Adrenal gland (tissue), 12 donors: ENCODE measurements around the gene RHOA. TPM values are rescaled to one million over a fixed set of nuclear protein-coding genes. Genes with fewer than 3 reads are reported as not detected.

Experiments used
- DNase-seq, 7 donors: peaks; one replicate each; pipeline ENCODE4 v3.0.0-alpha.2; 2019 to 2020
- H3K27ac ChIP-seq, 5 donors: fragments of 200-600 bp; sonication (generic) in 4 of 5; 1 replicate in 3 of 5; 2 replicates in 2 of 5; pipeline versions ENCODE4 v1.5.1 to v1.8.0; 2016 to 2020; ENCODE audit warnings: mild to moderate bottlenecking in 1 of 5
- H3K27me3 ChIP-seq: fragments of 200-600 bp; 2 replicates; pipeline ENCODE4 v1.8.0; 2021
- H3K36me3 ChIP-seq, 2 donors: fragments of 200-600 bp; replicated peaks in 1 of 2; 1 replicate in 1 of 2; 2 replicates in 1 of 2; pipeline versions ENCODE4 v1.5.1 to v1.8.0; 2018 to 2022
- H3K4me1 ChIP-seq, 2 donors: fragments of 200-600 bp; replicated peaks in 1 of 2; 1 replicate in 1 of 2; 2 replicates in 1 of 2; pipeline versions ENCODE4 v1.5.1 to v1.8.0; 2018 to 2021
- H3K4me3 ChIP-seq, 4 donors: fragments of 200-600 bp; sonication (generic) in 3 of 4; one replicate each; pipeline ENCODE4 v1.5.1; 2016 to 2018
- H3K9me3 ChIP-seq, 3 donors: fragments of 200-600 bp; sonication (generic) in 1 of 3; replicated peaks in 1 of 3; 1 replicate in 2 of 3; 2 replicates in 1 of 3; pipeline versions ENCODE4 v1.5.1 to v1.8.0; 2016 to 2021
- CTCF ChIP-seq, 6 experiments: fragments of 450-650 bp in 4 of 6; fragments of 200-600 bp in 2 of 6; sonication (generic) in 1 of 6; IDR thresholded peaks; 1 replicate in 5 of 6; 2 replicates in 1 of 6; pipeline versions ENCODE4 v1.5.1 to v1.8.0; 2016 to 2021; ENCODE audit warnings: antibody characterized with exemption in 6 of 6, mild to moderate bottlenecking in 2 of 6, moderate library complexity in 1 of 6
- POLR2A ChIP-seq, 2 donors: fragments of 450-650 bp; IDR thresholded peaks; one replicate each; pipeline ENCODE4 v1.6.1; 2017; ENCODE audit warnings: antibody characterized with exemption in 2 of 2, mild to moderate bottlenecking in 2 of 2, moderate library complexity in 1 of 2
- WGBS, 4 donors: extraction: QIAGEN DNeasy Blood & Tissue Kit in 2 of 4; methylation state at CpG; one replicate each; pipeline versions ENCODE4 v1.1.5 to v1.1.7; 2013 to 2017; 5-methylcytosine and 5-hydroxymethylcytosine counted together
- intact Hi-C, 2 donors: fragments of 100-400 bp; cut with DNase I; formaldehyde crosslinking; loops; one replicate each; pipeline versions ENCODE4 v1.14.1 to v1.15.0; 2022 to 2023
- polyA plus RNA-seq, 3 donors: library from polyadenylated mRNA; stranded (reverse); fragments of 200-250 nt in 2 of 3; fragments of 350-450 nt in 1 of 3; fragmentation: Illumina TruSeq in 1 of 3; extraction: RNeasy Lipid Tissue Mini Kit (QIAGEN cat#74804) in 1 of 3; gene quantifications; one replicate each; pipeline ENCODE4 v1.2.3, GENCODE V29; 2013 to 2014
- total RNA-seq, 9 donors: library from RNA; depleted of rRNA in 4 of 9; stranded (reverse); fragments of >200 nt in 4 of 9; fragments of 120-200 nt in 1 of 9; fragmentation: NEBNext Ultra II Directional in 1 of 9; extraction: Animal tissue kit (Norgen Biotek cat#: 25700) in 1 of 9; gene quantifications; one replicate each; pipeline versions ENCODE4 v1.1.0 to v1.2.4, GENCODE V29; 2013 to 2023
- donor health status: healthy with polysubstance abuse.
- donor health status: Bipolar disorder and iron deficiency.
- donor health status: DM: yes; HTN: yes; CAD: no.
- donor health status: DM: no; HTN: no; CAD: no.
- donor health status: DM: no; HTN: no; CAD: no.
- donor health status: DM: yes; HTN: yes; CAD: no.

The RHOA gene
- total and polyA plus RNA-seq, 12 donors = 185 to 913 (median 429) TPM

- Histone ChIP-seq H3K36me3 (peaks cover 0 to 70% of the 10 kb centered on the region in 2 donors), H3K9me3 (no peaks in the 10 kb centered on the region), H3K27ac (no peak overlapping the region), H3K27me3 (no peaks in the 10 kb centered on the region), H3K4me3 (no peak overlapping the region), H3K4me1 (peaks cover 0 to 4% of the 10 kb centered on the region in 2 donors)
- intact Hi-C loops = no loop called here
- DNase-seq = no peak
- TF ChIP-seq CTCF (IDR thresholded peaks at IDR 0.05) = no peak
- TF ChIP-seq POLR2A (IDR thresholded peaks at IDR 0.05) = no peak
- 89 to 95% (median 94%) methylated on average over 3 of the region's 3 CpGs for WGBS, 4 donors
These were observed 100.5 kb downstream of the RHOA start for GRCh38 chr3:49311283-49311682.

GRCh38 chr3:49310677-49311076, 101.1 kb downstream of the RHOA start:
- WGBS, 4 donors = 88 to 100% (median 99%) methylated on average over 1 of the region's 1 CpG
- H3K27ac ChIP-seq = no peak overlapping the region
- TF ChIP-seq CTCF (IDR thresholded peaks at IDR 0.05) = no peak
- peaks cover 0 to 70% of the 10 kb centered on the region in 2 donors for H3K36me3 ChIP-seq
- H3K4me1 ChIP-seq = peaks cover 0 to 4% of the 10 kb centered on the region in 2 donors
- no peak for DNase-seq
- intact Hi-C loops = no loop called here
- no peaks in the 10 kb centered on the region for H3K27me3 ChIP-seq
- H3K9me3 ChIP-seq = no peaks in the 10 kb centered on the region
- no peak overlapping the region for H3K4me3 ChIP-seq

Other genes starting within 250 kb of the RHOA start
- gene CCDC71, start 245.6 kb downstream of the RHOA start, total RNA-seq = 10 to 100 TPM; 23.5 to 46.4 (median 32.2) TPM
- 10 to 100 TPM; 13.4 to 17.7 (median 15.7) TPM for gene CCDC71, start 245.6 kb downstream of the RHOA start, polyA plus RNA-seq
- gene KLHDC8B, start 240.4 kb downstream of the RHOA start, total RNA-seq = 100 to 1,000 TPM; 195 to 501 (median 247) TPM
- 100 to 1,000 TPM; 127 to 226 (median 171) TPM for gene KLHDC8B, start 240.4 kb downstream of the RHOA start, polyA plus RNA-seq
- 1 to 10 TPM; 3.4 to 7.4 (median 5.3) TPM for gene C3orf62, start 134.7 kb downstream of the RHOA start, total RNA-seq
- gene C3orf62, start 134.7 kb downstream of the RHOA start, polyA plus RNA-seq = 10 to 100 TPM in 2 of 3 donors, 1 to 10 TPM in 1; 7.9 to 17.9 (median 15.1) TPM
- gene USP4, start 71.9 kb downstream of the RHOA start, total RNA-seq = 10 to 100 TPM; 14.2 to 56.9 (median 39.0) TPM
- gene USP4, start 71.9 kb downstream of the RHOA start, polyA plus RNA-seq = 10 to 100 TPM; 41.4 to 71.0 (median 53.4) TPM
- 1,000 to 10,000 TPM in 2 of 9 donors, 100 to 1,000 TPM in 7; 339 to 1,200 (median 514) TPM for gene GPX1, start 53.6 kb downstream of the RHOA start, total RNA-seq
- gene GPX1, start 53.6 kb downstream of the RHOA start, polyA plus RNA-seq = 100 to 1,000 TPM in 2 of 3 donors, 10 to 100 TPM in 1; 60.3 to 942 (median 567) TPM
- gene TCTA, start 447 bp upstream of the RHOA start, total RNA-seq = 10 to 100 TPM; 31.5 to 83.3 (median 46.0) TPM
- gene TCTA, start 447 bp upstream of the RHOA start, polyA plus RNA-seq = 100 to 1,000 TPM in 1 of 3 donors, 10 to 100 TPM in 2; 26.9 to 116 (median 33.7) TPM
- gene AMT, start 10.5 kb upstream of the RHOA start, total RNA-seq = 10 to 100 TPM in 8 of 9 donors, 1 to 10 TPM in 1; 5.6 to 33.0 (median 20.2) TPM
- gene AMT, start 10.5 kb upstream of the RHOA start, polyA plus RNA-seq = 10 to 100 TPM; 18.9 to 55.8 (median 22.9) TPM
- gene NICN1, start 17.3 kb upstream of the RHOA start, total RNA-seq = 10 to 100 TPM in 8 of 9 donors, 1 to 10 TPM in 1; 9.2 to 58.6 (median 19.6) TPM
- gene NICN1, start 17.3 kb upstream of the RHOA start, polyA plus RNA-seq = 1 to 10 TPM; 8.8 to 9.9 (median 9.2) TPM
- gene DAG1, start 58.3 kb upstream of the RHOA start, total RNA-seq = 100 to 1,000 TPM in 2 of 9 donors, 10 to 100 TPM in 7; 32.9 to 173 (median 78.9) TPM
- gene DAG1, start 58.3 kb upstream of the RHOA start, polyA plus RNA-seq = 10 to 100 TPM in 1 of 3 donors, 1 to 10 TPM in 2; 9.1 to 41.4 (median 9.1) TPM
- 1 to 10 TPM in 8 of 9 donors, under 1 TPM in 1; 0.72 to 4.6 (median 1.6) TPM for gene BSN, start 142.5 kb upstream of the RHOA start, total RNA-seq
- gene BSN, start 142.5 kb upstream of the RHOA start, polyA plus RNA-seq = 1 to 10 TPM in 2 of 3 donors, under 1 TPM in 1; 0.27 to 3.9 (median 1.3) TPM